22Rv1 (cell line): Measurements from ENCODE around the gene CCDC91.

Experiments
- CTCF ChIP-seq: fragments of 450-650 bp; IDR thresholded peaks from 2 replicates; pipeline ENCODE4 v1.5.1; 2017; ENCODE audit warnings: mild to moderate bottlenecking
- ZFX ChIP-seq: fragments of 450-650 bp; IDR thresholded peaks from 2 replicates; pipeline ENCODE4 v1.6.1; 2017; ENCODE audit warnings: antibody characterized with exemption, borderline replicate concordance

GRCh38 chr12:28367326-28367725 is 177.1 kb downstream of the CCDC91 start:
- TF ChIP-seq CTCF (no peak), ZFX (no peak)
